AG09309 (cell line): ENCODE results near the gene DNAI4.
"Not testable (repeated sequence)": the region's sequence is repeated elsewhere in the genome, so short reads cannot be mapped to it uniquely, and the experiment has no call there.

Experiments
- DNase-seq: peaks from one replicate; pipeline ENCODE4 v3.0.0-alpha.2; 2010; ENCODE audit warnings: low read depth
- H3K4me3 ChIP-seq: 2 replicates; pipeline ENCODE4 v1.5.1; 2011; ENCODE audit warnings: mild to moderate bottlenecking, low read depth, low read length, moderate library complexity; ENCODE audit not compliant: control insufficient read depth
- TF ChIP-seq, protein P1 (sequence below): IDR thresholded peaks from 2 replicates; pipeline ENCODE4 v1.5.1; 2011; ENCODE audit warnings: mild to moderate bottlenecking, low read depth, low read length, inconsistent platforms; ENCODE audit not compliant: insufficient read depth, control insufficient read depth; ENCODE audit errors: missing control alignments

Gene DNAI4

GRCh38 chr1:66917476-66917875 lies 7.2 kb downstream of the DNAI4 start:
- H3K4me3 ChIP-seq = no peak overlapping the region
- TF ChIP-seq, protein P1, sequence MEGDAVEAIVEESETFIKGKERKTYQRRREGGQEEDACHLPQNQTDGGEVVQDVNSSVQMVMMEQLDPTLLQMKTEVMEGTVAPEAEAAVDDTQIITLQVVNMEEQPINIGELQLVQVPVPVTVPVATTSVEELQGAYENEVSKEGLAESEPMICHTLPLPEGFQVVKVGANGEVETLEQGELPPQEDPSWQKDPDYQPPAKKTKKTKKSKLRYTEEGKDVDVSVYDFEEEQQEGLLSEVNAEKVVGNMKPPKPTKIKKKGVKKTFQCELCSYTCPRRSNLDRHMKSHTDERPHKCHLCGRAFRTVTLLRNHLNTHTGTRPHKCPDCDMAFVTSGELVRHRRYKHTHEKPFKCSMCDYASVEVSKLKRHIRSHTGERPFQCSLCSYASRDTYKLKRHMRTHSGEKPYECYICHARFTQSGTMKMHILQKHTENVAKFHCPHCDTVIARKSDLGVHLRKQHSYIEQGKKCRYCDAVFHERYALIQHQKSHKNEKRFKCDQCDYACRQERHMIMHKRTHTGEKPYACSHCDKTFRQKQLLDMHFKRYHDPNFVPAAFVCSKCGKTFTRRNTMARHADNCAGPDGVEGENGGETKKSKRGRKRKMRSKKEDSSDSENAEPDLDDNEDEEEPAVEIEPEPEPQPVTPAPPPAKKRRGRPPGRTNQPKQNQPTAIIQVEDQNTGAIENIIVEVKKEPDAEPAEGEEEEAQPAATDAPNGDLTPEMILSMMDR = no peak
- DNase-seq = no peak

GRCh38 chr1:66916320-66916719 lies 8.3 kb downstream of the DNAI4 start:
- DNase-seq = no peak
- no peak overlapping the region for H3K4me3 ChIP-seq
- TF ChIP-seq, protein P1 = no peak

GRCh38 chr1:66915203-66915602 lies 9.5 kb downstream of the DNAI4 start:
- H3K4me3 ChIP-seq = not testable (repeated sequence)

GRCh38 chr1:66893712-66894111 lies 30.9 kb downstream of the DNAI4 start:
- no peak overlapping the region for H3K4me3 ChIP-seq
- TF ChIP-seq, protein P1 = no peak
- DNase-seq = no peak

More at GRCh38 chr1:66915203-66915602, 9.5 kb downstream of the DNAI4 start:
- not testable (repeated sequence) for DNase-seq

DNA sequence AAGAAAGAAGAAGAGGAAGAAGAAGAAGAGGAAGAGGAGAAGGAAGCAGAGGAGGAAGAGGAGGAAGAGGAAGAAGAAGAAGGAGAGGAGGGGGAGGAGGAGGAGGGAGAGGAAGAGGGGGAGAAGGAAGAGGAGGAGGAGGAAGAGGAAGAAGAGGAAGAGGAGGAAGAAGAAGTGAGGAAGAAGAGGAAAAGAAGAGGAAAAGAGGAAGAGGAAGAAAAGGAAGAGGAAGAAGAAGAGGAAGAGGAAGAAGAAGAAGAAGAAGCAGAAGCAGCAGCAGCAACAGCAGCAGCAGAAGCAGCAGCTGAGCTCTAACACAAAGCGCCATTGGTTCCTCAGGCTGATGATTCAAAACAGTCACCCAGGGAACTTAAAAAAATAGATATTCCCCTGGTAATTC lies 34.0 kb downstream of the DNAI4 start:
- no peak overlapping the region for H3K4me3 ChIP-seq
- TF ChIP-seq, protein P1 = no peak
- no peak for DNase-seq

DNA sequence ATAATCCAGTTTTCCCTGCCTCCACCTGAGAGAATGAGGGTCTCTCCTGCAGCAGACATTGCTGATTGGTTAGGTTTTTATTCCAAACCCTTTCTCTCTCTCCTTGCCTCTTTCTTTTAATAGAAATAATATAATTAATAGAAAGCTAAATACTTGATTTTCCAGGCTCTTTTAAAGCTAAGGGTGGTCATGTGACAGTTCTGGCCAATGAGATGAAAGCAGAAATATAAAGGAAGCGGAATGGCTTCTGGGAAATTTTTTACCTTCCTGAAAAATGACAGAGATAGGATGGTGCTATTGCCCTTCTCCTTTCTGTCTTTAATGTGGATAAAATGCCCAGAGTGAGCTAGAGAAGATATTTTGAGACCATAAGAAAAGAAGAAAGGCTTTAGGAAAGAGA lies 35.6 kb downstream of the DNAI4 start:
- no peak for DNase-seq
- TF ChIP-seq, protein P1 = no peak
- no peak overlapping the region for H3K4me3 ChIP-seq

DNA sequence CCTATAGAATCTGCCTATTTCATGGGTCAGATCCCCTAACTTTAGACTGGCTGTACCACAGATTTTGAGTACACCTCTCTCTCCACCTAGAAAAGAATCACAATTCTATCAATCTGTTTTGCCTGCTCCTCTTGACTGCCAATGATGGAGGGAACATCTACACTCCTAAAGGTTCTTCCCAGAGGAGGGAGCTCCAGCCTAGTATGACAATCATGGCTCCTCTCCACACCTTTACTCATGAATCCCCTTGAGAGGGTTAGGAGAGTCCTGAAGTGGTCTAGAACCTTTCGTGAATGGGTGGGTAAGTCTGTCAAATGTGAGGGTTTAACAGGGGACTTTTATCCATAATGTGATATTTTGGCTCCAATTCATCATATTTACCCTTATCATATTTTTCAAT lies 48.0 kb downstream of the DNAI4 start:
- no peak overlapping the region for H3K4me3 ChIP-seq
- no peak for DNase-seq
- TF ChIP-seq, protein P1 = no peak
